SU-DHL-6 (cell line): ENCODE results near the gene TSC22D4.
A peak's percentile ranks its signal among the peaks of the same experiment; 100 is the strongest.

Experiments used
- H2AFZ ChIP-seq: fragments of 200-600 bp; sonication (generic); 2 replicates; pipeline ENCODE4 v1.6.1; 2014; ENCODE audit warnings: low read depth, mild to moderate bottlenecking, moderate library complexity, mixed read lengths, antibody characterized with exemption, low read length; ENCODE audit not compliant: severe bottlenecking
- H3F3A ChIP-seq: fragments of 200-600 bp; shearing (Covaris generic); 2 replicates; pipeline ENCODE4 v1.6.0; 2016; ENCODE audit warnings: antibody characterized with exemption, mild to moderate bottlenecking; ENCODE audit not compliant: insufficient read depth
- H3K27ac ChIP-seq: fragments of 200-600 bp; sonication (generic); 2 replicates; pipeline ENCODE4 v1.5.1; 2016; ENCODE audit warnings: low read depth, mild to moderate bottlenecking, low read length, moderate library complexity, mixed read lengths
- H3K27me3 ChIP-seq: fragments of 200-600 bp; sonication (generic), shearing (Covaris generic); 2 replicates; pipeline ENCODE4 v1.6.0; 2014; ENCODE audit warnings: mild to moderate bottlenecking, low read length
- H3K36me3 ChIP-seq: fragments of 200-600 bp; sonication (generic); 2 replicates; pipeline ENCODE4 v1.6.1; 2014; ENCODE audit warnings: mild to moderate bottlenecking, low read length, mixed read lengths
- H3K4me2 ChIP-seq: fragments of 300-600, 200-600 bp; shearing (Covaris generic), sonication (generic); 2 replicates; pipeline ENCODE4 v1.6.0; 2014; ENCODE audit warnings: low read length, low read depth, mild to moderate bottlenecking; ENCODE audit not compliant: poor library complexity, severe bottlenecking
- H3K4me3 ChIP-seq: fragments of 200-600 bp; sonication (generic); 2 replicates; pipeline ENCODE4 v1.5.1; 2014; ENCODE audit warnings: antibody characterized with exemption, low read length, mild to moderate bottlenecking, mixed read lengths; ENCODE audit not compliant: insufficient read depth, poor library complexity, severe bottlenecking
- H3K79me2 ChIP-seq: fragments of 200-600 bp; sonication (generic); 2 replicates; pipeline ENCODE4 v1.6.1; 2014; ENCODE audit warnings: mild to moderate bottlenecking, low read length, moderate library complexity; ENCODE audit not compliant: insufficient read depth
- H3K9ac ChIP-seq: fragments of 200-600 bp; sonication (generic); 2 replicates; pipeline ENCODE4 v1.7.0; 2014; ENCODE audit warnings: mild to moderate bottlenecking, low read length
- H3K9me2 ChIP-seq: fragments of 200-600 bp; sonication (generic); replicated peaks from 2 replicates; pipeline ENCODE4 v1.6.1; 2014; ENCODE audit warnings: low read length; ENCODE audit not compliant: insufficient read depth
- H3K9me3 ChIP-seq: fragments of 200-600 bp; sonication (generic); 2 replicates; pipeline ENCODE4 v1.6.1; 2014; ENCODE audit warnings: low read length, mixed read lengths; ENCODE audit not compliant: insufficient read depth
- H4K20me1 ChIP-seq: fragments of 200-600 bp; sonication (generic); 2 replicates; pipeline ENCODE4 v1.6.1; 2014; ENCODE audit warnings: low read depth, mild to moderate bottlenecking, antibody characterized with exemption, low read length, moderate library complexity, mixed read lengths
- CTCF ChIP-seq: fragments of 200-600 bp; sonication (generic); IDR thresholded peaks from one replicate; pipeline ENCODE4 v1.5.1; 2017; ENCODE audit warnings: antibody characterized with exemption, mild to moderate bottlenecking, low read length, moderate library complexity; ENCODE audit not compliant: insufficient read depth, poor library complexity, severe bottlenecking
- EZH2phosphoT487 ChIP-seq: fragments of 200-600 bp; sonication (generic), shearing (Covaris generic); conservative IDR thresholded peaks from 2 replicates; pipeline ENCODE4 v1.6.1; 2018; ENCODE audit warnings: mild to moderate bottlenecking, antibody characterized with exemption, low read length, moderate library complexity, mixed read lengths

TSC22D4 gene

GRCh38 chr7:100430493-100431285, 48.3 kb downstream of the TSC22D4 start:
- peak overlapping the region; percentile 76 for H3K4me2 ChIP-seq
- TF ChIP-seq EZH2phosphoT487 (no peak), CTCF (no peak)
- peaks cover 39% of the 10 kb centered on the region for H3K79me2 ChIP-seq
- no peaks in the 10 kb centered on the region for H3K27me3 ChIP-seq
- H3K9me2 ChIP-seq, result no peaks in the 10 kb centered on the region
- H3K9ac ChIP-seq, result peak overlapping the region; percentile 99
- H3F3A ChIP-seq, result peaks cover 68% of the 10 kb centered on the region
- no peaks in the 10 kb centered on the region for H3K9me3 ChIP-seq
- no peaks in the 10 kb centered on the region for H3K36me3 ChIP-seq
- peak overlapping the region; percentile 96 for H3K27ac ChIP-seq
- no peak overlapping the region for H2AFZ ChIP-seq
- no peaks in the 10 kb centered on the region for H4K20me1 ChIP-seq
- peak overlapping the region; percentile 88 for H3K4me3 ChIP-seq

GRCh38 chr7:100429637-100430492, 49.1 kb downstream of the TSC22D4 start, which contains the start of gene MEPCE:
MEPCE (plus strand) TSS chr7:100429831; CDS start chr7:100430019, 188 bp downstream.
- peaks cover 68% of the 10 kb centered on the region for H3F3A ChIP-seq
- H3K4me3 ChIP-seq, result peak within 1 kb of the TSS; percentile 88
- no peaks in the 10 kb centered on the region for H3K36me3 ChIP-seq
- H3K4me2 ChIP-seq, result peak within 1 kb of the TSS; percentile 76
- TF ChIP-seq CTCF (no peak), EZH2phosphoT487 (no peak)
- H3K79me2 ChIP-seq, result peaks cover 31% of the 10 kb centered on the region
- no peaks in the 10 kb centered on the region for H4K20me1 ChIP-seq
- H3K9me2 ChIP-seq, result no peaks in the 10 kb centered on the region
- H3K27me3 ChIP-seq, result no peaks in the 10 kb centered on the region
- H3K9ac ChIP-seq, result peak within 1 kb of the TSS; percentile 99
- no peaks in the 10 kb centered on the region for H3K9me3 ChIP-seq
- H3K27ac ChIP-seq, result peak within 1 kb of the TSS; percentile 96
- H2AFZ ChIP-seq, result no peak within 1 kb of the TSS

GRCh38 chr7:100428967-100429636, 49.9 kb downstream of the TSC22D4 start:
- Histone ChIP-seq H3F3A (peaks cover 63% of the 10 kb centered on the region), H3K9me3 (no peaks in the 10 kb centered on the region), H3K4me3 (peak overlapping the region; percentile 88), H3K27me3 (no peaks in the 10 kb centered on the region), H3K27ac (peak overlapping the region; percentile 96), H3K36me3 (no peaks in the 10 kb centered on the region), H4K20me1 (no peaks in the 10 kb centered on the region), H3K9me2 (no peaks in the 10 kb centered on the region), H2AFZ (no peak overlapping the region), H3K9ac (peak overlapping the region; percentile 99), H3K79me2 (peaks cover 27% of the 10 kb centered on the region), H3K4me2 (peak overlapping the region; percentile 76)
- TF ChIP-seq EZH2phosphoT487, result no peak
- no peak for TF ChIP-seq CTCF
